RWPE1 (cell line): ENCODE measurements around the gene ZNF532.
"Not testable (repeated sequence)": the region's sequence is repeated elsewhere in the genome, so short reads cannot be mapped to it uniquely, and the experiment has no call there.

ENCODE experiments used
- CTCF ChIA-PET: fragments of 350-600 bp; sonication (Branson Sonifier 250); formaldehyde crosslinking; extraction: SDS; loops from one replicate; lab custom pipeline; 2021; lab: Yijun Ruan, JAX
- POLR2A ChIA-PET: fragments of 400-600 bp; formaldehyde crosslinking; extraction: SDS; loops from one replicate; lab custom pipeline; 2020; ENCODE audit warnings: antibody characterized with exemption; ENCODE audit not compliant: low non-redundant PET; lab: Yijun Ruan, JAX
- DNase-seq: peaks from one replicate; pipeline ENCODE4 v3.0.0; 2012; ENCODE audit warnings: low spot score
- H3K27ac ChIP-seq: fragments of 450-650 bp; 2 replicates; pipeline ENCODE4 v1.5.1; 2017
- TF ChIP-seq, protein P1 (sequence below): fragments of 450-650 bp; conservative IDR thresholded peaks from 2 replicates; pipeline ENCODE4 v1.5.1; 2017; ENCODE audit warnings: low read depth, mild to moderate bottlenecking

Gene ZNF532

GRCh38 chr18:59015531-59016152 is 151.0 kb downstream of the ZNF532 start:
- no peak overlapping the region for H3K27ac ChIP-seq

DNA sequence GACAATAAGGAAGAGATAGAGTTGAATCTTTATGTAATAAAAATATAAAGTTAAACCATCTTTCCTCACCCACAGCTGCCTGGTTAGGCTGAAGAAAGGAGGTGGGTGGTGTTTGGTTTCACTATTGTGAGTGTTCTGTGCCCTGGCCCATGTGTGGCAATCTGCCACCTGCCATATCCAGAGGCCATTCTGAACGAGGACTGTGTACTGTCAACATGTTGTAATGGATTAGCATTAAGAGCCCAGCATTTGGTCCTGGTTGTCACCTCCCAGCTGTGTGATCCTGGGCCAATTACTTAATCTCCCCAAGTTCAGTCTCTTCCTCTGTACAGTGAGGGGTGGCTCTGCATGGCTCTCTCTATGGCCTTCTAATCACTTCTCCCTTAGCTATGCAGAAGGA is 156.8 kb downstream of the ZNF532 start:
- no peak overlapping the region for H3K27ac ChIP-seq
- POLR2A ChIA-PET: no interaction called here
- TF ChIP-seq, protein P1, sequence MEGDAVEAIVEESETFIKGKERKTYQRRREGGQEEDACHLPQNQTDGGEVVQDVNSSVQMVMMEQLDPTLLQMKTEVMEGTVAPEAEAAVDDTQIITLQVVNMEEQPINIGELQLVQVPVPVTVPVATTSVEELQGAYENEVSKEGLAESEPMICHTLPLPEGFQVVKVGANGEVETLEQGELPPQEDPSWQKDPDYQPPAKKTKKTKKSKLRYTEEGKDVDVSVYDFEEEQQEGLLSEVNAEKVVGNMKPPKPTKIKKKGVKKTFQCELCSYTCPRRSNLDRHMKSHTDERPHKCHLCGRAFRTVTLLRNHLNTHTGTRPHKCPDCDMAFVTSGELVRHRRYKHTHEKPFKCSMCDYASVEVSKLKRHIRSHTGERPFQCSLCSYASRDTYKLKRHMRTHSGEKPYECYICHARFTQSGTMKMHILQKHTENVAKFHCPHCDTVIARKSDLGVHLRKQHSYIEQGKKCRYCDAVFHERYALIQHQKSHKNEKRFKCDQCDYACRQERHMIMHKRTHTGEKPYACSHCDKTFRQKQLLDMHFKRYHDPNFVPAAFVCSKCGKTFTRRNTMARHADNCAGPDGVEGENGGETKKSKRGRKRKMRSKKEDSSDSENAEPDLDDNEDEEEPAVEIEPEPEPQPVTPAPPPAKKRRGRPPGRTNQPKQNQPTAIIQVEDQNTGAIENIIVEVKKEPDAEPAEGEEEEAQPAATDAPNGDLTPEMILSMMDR: no peak
- CTCF ChIA-PET: no interaction called here
- no peak for DNase-seq

More at GRCh38 chr18:59015531-59016152, 151.0 kb downstream of the ZNF532 start:
- CTCF ChIA-PET: no interaction called here
- TF ChIP-seq, protein P1: no peak
- POLR2A ChIA-PET: no interaction called here
- no peak for DNase-seq

DNA sequence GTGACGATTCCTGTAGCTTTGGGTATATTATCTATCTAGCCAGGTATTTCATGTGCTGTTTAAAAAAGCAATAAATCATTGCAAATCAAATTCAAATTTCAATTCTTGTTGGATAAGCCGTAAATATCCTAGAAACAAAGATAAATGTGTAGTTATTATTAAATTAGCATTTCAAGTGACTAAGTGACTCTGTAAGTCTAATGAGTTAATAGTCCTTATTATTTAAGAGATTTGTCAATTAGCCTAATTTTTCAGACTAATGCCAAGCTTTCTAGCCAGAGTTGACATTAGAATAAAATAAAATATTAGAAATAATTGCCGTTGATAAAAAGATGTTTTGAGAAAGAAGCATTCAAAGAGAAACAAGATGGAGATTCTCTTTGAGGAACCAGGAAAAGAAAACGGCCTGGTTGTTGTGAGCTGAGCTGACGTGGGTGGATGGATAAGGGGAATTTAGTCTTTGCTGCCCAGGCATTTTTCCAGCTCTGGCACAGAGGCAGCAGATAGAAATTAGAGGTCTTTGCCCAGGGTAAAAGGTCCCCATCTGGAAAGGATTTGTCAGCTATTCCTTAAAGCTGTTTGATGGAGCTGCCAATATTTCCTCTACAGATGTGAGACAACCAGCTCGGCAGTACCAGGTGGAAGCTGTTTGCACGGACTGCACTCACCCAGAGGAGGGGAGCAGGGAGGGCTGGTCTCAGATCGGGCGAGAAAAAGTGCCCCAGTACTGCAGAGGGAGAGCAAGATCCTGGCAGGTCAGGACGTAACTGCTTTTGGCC is 157.7 kb downstream of the ZNF532 start:
- ChIA-PET CTCF (interaction anchor here (0.7 kb wide), 1 partner anchor 9 kb away, joined by 4 read pairs; no protein-coding TSS in a partner anchor), POLR2A (no interaction called here)

GRCh38 chr18:59024829-59025228 is 160.2 kb downstream of the ZNF532 start:
- CTCF ChIA-PET: no interaction called here
- no peak overlapping the region for H3K27ac ChIP-seq
- POLR2A ChIA-PET: no interaction called here
- TF ChIP-seq, protein P1: no peak
- DNase-seq: no peak

More for the DNA sequence above, 157.7 kb downstream of the ZNF532 start:
- TF ChIP-seq, protein P1: no peak
- no peak for DNase-seq
- no peak overlapping the region for H3K27ac ChIP-seq

DNA sequence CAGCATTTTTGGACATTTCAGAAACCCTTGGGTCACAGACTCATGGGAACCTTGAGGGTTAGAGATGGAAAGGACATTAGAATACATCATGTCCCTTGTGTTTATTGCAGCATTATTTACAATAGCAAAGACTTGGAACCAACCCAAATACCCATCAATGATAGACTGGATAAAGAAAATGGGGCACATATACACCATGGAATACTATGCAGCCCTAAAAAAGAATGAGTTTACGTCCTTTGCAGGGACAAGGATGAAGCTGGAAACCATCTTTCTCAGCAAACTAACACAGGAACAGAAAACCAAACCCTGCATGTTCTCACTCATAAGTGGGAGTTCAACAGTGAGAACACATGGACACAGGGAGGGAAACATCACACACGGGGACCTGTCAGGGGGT is 160.9 kb downstream of the ZNF532 start:
- CTCF ChIA-PET, H3K27ac ChIP-seq, POLR2A ChIA-PET, DNase-seq: not testable (repeated sequence)

DNA sequence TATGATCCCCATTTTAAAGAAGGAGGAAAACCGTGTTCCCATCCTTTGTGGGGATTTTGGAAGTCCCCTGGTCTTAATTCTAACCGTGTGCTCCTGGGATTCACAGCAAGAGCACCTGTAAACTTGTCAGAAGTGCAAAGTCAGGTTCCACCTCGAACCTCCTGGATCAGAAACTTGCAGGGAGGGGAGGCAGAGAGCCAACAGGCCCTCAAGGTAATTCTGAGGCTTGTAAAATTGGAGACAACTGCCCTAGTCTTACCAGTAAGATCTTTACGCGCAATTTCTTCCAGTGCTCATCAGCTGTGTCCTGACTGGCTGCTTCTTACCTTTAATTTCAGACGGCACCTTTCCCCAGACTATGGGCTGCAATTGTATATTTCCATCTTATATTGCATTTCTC is 161.7 kb downstream of the ZNF532 start:
- ChIA-PET POLR2A (no interaction called here), CTCF (no interaction called here)
- TF ChIP-seq, protein P1: no peak

More for the DNA sequence above, 161.7 kb downstream of the ZNF532 start:
- H3K27ac ChIP-seq: no peak overlapping the region
- DNase-seq: no peak
